Stimulated activated CD4-positive, alpha-beta T cell treated with anti-CD3 and anti-CD28 coated beads, Interleukin-15, amount 100 ng/mL, for 48 hours (primary cell): ENCODE results near the gene JAM2.
"Not testable (repeated sequence)": the region's sequence is repeated elsewhere in the genome, so short reads cannot be mapped to it uniquely, and the experiment has no call there.

ENCODE experiments used
- DNase-seq, 2 donors: peaks; one replicate each; pipeline ENCODE4 v3.0.0-alpha.2; 2020; ENCODE audit warnings: low read depth in 2 of 2

Gene JAM2

GRCh38 chr21:25638660-25639550, at the start of gene JAM2:
JAM2 (plus strand) TSS chr21:25639258; CDS start chr21:25639822, 564 bp downstream.
- DNase-seq = peak in 1 of 2 donors; percentile 16

GRCh38 chr21:25589887-25590286, 49.2 kb upstream of the JAM2 start:
- DNase-seq = no peak

- DNase-seq = peak; percentile 84 to 89
These were observed 31.7 kb upstream of the JAM2 start, which contains the start of gene MRPL39 for GRCh38 chr21:25607151-25608043. MRPL39 (minus strand) TSS chr21:25607481; CDS start chr21:25607475, 6 bp downstream.

- DNase-seq = peak; percentile 66 to 71
These were observed 30.9 kb upstream of the JAM2 start for GRCh38 chr21:25608044-25608737.

- no peak for DNase-seq
These were observed 24.6 kb upstream of the JAM2 start for GRCh38 chr21:25614441-25614840.

- DNase-seq = no peak
These were observed 23.2 kb upstream of the JAM2 start for GRCh38 chr21:25615880-25616279.

GRCh38 chr21:25619198-25619597, 19.9 kb upstream of the JAM2 start:
- DNase-seq = no peak

GRCh38 chr21:25624511-25624910, 14.5 kb upstream of the JAM2 start:
- no peak for DNase-seq

GRCh38 chr21:25625036-25625435, 14.0 kb upstream of the JAM2 start:
- DNase-seq = no peak

GRCh38 chr21:25625776-25626555, 13.1 kb upstream of the JAM2 start:
- DNase-seq = not testable (repeated sequence)

- no peak for DNase-seq
These were observed 12.3 kb upstream of the JAM2 start for GRCh38 chr21:25626757-25627156.

GRCh38 chr21:25632296-25632695, 6.8 kb upstream of the JAM2 start:
- DNase-seq = no peak

- DNase-seq = no peak
These were observed 3.7 kb upstream of the JAM2 start for GRCh38 chr21:25635310-25635709.

- no peak for DNase-seq
These were observed 2.3 kb upstream of the JAM2 start for GRCh38 chr21:25636727-25637126.

GRCh38 chr21:25637851-25638659, 1.0 kb upstream of the JAM2 start:
- DNase-seq = no peak

GRCh38 chr21:25639551-25640201, 618 bp downstream of the JAM2 start:
- peak in 1 of 2 donors; percentile 22 for DNase-seq

- no peak for DNase-seq
These were observed 1.3 kb downstream of the JAM2 start for GRCh38 chr21:25640202-25640942.

- DNase-seq = no peak
These were observed 1.9 kb downstream of the JAM2 start for GRCh38 chr21:25640943-25641292.

GRCh38 chr21:25643486-25643885, 4.4 kb downstream of the JAM2 start:
- DNase-seq = no peak
